ENCODE data around the gene NUP133.
"Not testable (repeated sequence)": the region's sequence is repeated elsewhere in the genome, so short reads cannot be mapped to it uniquely, and the experiment has no call there.

The NUP133 gene

DNA sequence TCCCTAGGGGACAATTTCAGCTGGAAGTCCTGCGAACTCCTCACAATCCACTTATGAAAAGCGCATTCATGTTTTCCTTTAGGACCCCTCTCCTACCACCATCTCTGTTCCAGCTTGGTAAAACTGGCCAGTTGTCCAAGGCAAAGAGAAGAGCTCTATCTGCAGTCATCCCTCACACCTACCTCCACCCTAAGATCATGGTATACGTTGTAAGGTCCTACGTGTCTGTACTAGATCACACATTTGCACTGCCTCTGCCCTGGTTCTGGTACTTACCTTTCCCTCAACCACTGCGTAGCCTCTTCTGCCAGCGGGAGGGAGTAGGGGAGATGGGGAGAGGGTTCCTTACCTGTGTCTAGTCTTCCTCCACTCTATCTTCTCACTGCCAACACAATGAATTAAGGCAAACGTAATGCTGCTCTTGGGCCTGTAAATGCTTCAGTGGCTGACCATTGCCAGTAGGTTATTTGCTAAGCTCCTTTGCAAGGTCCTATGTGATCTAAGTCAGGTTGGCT is 739 bp upstream of the NUP133 start:
- DNase-seq = no peak

- DNase-seq = no peak
Measured at GRCh38 chr1:229507502-229507901, 639 bp downstream of the NUP133 start.

DNA sequence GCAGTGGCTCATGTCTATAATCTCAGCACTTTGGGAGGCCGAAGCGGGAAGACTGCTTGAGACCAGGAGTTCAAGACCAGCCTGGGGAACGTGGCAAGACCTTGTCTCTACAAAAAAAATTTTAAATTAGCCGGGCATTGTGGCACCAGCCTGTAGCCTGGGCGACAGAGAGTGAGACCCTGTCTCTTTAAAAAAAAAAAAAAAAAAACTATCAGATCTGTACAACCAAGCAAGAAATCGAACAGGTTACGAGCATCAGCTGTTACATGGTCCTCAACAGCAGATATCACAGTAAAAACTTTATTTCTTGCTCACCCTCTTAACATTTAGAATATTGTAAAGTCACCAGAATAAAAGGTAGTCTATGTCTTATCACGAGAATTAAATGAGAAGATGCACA is 1.5 kb downstream of the NUP133 start:
- no peak for DNase-seq

DNA sequence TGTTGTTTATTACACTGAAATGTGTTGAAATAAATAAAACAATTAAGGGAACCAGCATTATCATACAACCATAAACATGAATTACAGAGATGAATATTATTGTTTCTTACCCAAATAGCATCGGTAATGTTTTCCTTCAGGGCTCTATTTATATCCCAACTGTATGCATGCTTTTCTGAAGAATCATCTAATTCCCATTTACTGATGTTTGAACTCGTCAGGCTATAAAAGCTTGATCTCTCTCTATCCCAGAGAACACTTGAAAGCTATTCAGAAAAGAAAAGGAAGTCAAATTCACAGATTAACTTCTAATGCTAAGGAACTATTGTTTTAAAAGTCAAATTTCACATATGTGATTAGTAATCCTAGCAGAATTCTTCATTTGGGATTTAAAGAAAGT is 12.4 kb downstream of the NUP133 start:
- no peak for DNase-seq

- DNase-seq = no peak
Measured at GRCh38 chr1:229487181-229487580, 21.0 kb downstream of the NUP133 start.

- no peak for DNase-seq
Measured at GRCh38 chr1:229485318-229485717, 22.8 kb downstream of the NUP133 start.

GRCh38 chr1:229482511-229482910 is 25.6 kb downstream of the NUP133 start:
- DNase-seq = no peak

DNA sequence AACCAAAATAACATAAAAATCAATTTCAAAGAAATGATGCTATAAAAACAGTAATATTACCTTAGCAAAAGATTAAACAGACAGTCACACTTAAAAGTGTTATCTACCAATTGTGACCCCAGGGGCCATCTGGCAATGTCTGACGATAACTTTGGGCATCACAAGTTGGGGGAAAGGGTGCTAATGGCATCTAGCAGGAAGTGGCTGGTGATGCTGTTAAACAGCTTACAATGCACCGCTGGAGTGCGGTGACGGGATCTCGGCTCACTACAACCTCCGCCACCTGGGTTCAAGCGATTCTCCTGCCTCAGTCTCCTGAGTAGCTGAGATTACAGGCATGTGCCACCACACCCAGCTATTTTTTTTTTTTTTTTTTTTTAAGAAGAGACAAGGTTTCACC is 27.6 kb downstream of the NUP133 start:
- no peak for DNase-seq

DNA sequence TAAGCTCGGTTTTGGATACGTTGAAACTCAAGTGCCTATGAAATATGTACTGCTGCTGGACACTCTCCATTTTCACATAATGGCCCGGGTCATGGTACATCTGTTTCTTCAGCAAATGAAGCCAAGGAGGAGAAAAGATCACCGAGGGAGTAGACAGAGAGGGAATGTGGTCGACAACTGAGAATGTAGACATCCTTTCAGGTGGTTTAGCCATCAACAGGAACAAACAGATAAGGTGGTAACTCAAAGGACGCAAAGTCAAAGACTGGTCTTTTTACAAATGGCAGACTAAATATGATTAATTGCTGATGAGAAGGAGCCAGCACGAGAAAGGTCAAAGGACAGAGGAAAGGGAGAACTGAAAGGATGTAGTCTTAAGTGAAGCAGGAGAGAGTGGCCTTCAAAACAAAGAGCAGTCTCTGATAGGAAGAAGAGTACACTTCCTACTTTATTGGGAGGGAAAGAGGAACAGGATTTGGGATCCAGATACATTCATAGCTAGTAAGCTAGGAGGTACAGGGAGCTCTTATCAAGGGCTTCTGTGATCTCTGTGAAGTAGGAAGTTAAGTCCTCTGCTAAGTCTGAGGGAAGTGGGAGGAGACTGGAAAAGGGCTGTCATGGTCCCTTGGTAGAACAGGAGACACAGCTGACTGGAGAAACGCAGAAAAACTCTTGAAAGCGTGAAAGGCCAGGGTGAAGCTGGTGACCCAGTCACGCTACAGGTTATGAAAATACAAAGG is 28.3 kb downstream of the NUP133 start:
- DNase-seq = no peak

GRCh38 chr1:229478852-229479251 is 29.3 kb downstream of the NUP133 start:
- no peak for DNase-seq

GRCh38 chr1:229475859-229476258 is 32.3 kb downstream of the NUP133 start:
- DNase-seq = not testable (repeated sequence)

GRCh38 chr1:229474509-229474908 is 33.6 kb downstream of the NUP133 start:
- no peak for DNase-seq

- no peak for DNase-seq
Measured at GRCh38 chr1:229471175-229471574, 37.0 kb downstream of the NUP133 start.

- no peak for DNase-seq
Measured at GRCh38 chr1:229470406-229471043, 37.6 kb downstream of the NUP133 start.

- DNase-seq = no peak
Measured at GRCh38 chr1:229466887-229467286, 41.3 kb downstream of the NUP133 start.

GRCh38 chr1:229464672-229465071 is 43.5 kb downstream of the NUP133 start:
- no peak for DNase-seq

DNA sequence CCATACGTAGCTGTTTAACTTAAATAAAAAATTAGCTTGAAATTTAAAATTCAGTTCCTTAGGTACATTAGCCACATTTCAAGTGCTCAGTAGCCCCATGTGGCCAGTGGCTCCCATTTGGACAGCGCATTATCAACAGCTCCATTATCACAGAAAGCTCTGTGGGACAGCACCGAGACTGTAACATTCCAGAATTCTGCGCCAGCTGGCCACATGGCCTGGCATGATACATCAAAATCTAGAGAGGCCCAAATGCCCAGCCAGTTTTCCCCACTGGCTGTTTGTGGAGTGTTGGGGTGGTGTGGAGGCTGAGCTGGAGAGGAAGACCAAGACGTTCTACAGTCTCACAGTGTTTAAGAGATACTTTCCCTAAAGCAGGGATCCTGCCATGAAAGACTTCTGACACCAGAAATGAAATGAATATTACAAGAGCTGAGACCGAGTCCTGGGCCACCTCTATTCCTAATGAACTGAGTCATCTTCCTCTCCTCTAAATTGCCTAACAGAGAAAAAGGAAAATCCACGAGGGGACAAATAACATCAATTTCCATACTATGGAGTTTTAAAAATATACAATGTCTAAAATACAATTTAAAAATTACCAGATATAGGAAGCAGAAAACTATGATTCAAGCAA is 47.0 kb downstream of the NUP133 start:
- no peak for DNase-seq

- DNase-seq = no peak
Measured at GRCh38 chr1:229459815-229460214, 48.3 kb downstream of the NUP133 start.

GRCh38 chr1:229457436-229457835 is 50.7 kb downstream of the NUP133 start:
- no peak for DNase-seq

DNA sequence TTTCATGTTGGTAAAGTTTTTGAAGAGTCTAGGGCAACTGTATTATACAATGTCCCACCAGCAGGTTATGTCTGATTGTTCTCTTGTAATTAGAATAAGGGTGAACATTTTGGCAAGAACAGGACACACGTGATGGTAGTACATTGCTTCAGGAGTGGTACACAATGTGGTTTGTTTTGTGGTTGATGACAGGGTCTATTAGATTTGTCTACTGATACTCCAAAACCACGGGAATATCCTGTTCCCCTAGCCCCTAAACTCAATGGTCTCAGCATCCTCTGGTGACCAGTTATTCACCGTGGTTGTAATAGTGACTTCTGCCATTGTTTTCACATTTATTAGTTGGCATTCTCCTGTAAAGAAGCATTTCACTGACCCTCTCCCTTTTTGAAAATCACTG is 52.1 kb downstream of the NUP133 start:
- DNase-seq = no peak

- no peak for DNase-seq
Measured at GRCh38 chr1:229454056-229454455, 54.1 kb downstream of the NUP133 start.

DNA sequence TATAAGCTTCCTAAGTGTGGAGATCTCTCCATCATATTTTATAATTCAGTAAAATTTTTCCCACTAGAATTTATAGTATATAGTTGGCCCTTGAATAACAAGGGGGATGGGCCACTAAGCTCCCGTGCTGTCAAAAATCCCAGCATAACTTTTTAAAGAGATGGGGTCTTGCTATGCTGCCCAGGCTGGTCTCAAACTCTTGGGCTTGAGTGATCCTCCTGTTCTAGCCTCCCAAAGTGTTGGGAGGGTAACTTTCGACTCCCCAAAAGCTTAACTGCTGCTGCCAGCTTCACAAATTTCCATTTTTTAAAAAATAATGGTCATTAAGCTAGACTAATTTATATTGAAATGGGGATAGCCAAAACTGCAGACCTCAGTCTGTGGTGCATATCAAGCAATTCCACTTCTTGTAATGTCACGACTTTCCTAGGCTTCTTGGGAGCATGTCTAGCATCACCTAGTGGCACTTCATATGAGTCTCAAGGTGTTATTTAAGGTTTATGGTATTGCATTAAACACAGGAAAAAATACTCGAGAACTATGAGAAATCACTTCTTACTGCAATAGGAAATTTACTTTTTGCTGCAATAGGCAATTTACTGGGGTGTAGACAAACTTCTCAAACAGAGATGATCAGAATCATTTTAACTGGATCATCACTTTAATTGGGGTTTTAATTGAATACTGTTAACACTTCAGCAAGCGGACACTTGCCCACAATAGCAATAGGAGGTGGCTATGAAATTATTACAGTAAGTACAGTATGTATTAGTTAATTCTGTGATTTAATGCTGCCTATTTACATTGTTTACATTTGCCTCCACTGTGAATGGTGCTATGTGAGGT is 55.0 kb downstream of the NUP133 start:
- no peak for DNase-seq

GRCh38 chr1:229448845-229449244 is 59.3 kb downstream of the NUP133 start:
- no peak for DNase-seq
